Inferior parietal cortex (tissue), 1 donor: ENCODE measurements around the gene CACNA1H.
"Not testable (repeated sequence)": the region's sequence is repeated elsewhere in the genome, so short reads cannot be mapped to it uniquely, and the experiment has no call there.

Experiments
- DNase-seq: peaks from one replicate; pipeline ENCODE4 v3.0.0-alpha.2; 2016; ENCODE audit errors: extremely low spot score

The CACNA1H gene

DNA sequence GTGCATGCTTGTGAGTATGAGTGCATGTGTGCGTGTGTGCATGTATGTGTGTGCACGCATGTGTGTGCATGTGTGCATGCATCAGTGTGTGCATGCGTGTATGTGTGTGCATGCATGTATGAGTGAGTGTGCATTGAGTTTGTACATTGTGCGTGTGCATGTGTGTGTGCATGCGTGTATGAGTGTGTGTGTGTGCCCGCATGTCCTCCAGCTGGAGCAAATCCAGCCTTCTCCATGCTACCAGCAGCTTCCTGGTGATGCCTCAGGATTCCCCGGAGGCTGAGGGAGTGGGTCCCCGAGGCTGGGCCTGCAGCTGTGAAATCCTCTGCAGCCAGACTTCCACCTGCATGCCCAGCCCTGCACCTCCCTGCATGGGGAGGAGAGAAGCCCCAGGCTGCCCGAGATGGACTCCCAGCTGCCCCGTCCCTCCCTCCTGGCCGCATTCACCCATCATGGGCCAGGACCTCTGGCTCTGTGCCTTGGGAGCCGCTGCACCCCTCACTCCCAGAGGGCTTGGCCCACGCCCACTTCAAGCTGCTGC lies 112.3 kb downstream of the CACNA1H start:
- no peak for DNase-seq

DNA sequence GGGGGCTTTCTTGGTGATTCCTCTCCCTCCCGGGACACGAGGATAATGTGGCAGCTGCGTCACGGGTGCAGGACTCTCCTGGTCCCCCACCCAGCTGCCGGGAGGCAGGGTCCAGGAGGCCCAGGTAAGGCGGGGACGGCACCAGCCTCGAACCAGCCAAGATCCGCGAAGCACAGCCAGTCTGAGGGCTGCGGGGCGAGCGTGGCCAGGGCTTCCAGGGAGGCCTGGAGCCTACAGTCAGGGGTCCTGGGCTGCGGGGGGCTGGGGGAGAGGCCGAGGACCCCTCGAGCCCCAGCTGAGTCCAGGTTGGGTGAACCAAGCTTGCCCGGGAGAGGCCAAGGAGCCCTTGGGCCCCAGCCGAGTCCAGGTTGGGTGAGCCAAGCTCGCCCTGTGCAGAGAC lies 112.9 kb downstream of the CACNA1H start:
- no peak for DNase-seq

DNA sequence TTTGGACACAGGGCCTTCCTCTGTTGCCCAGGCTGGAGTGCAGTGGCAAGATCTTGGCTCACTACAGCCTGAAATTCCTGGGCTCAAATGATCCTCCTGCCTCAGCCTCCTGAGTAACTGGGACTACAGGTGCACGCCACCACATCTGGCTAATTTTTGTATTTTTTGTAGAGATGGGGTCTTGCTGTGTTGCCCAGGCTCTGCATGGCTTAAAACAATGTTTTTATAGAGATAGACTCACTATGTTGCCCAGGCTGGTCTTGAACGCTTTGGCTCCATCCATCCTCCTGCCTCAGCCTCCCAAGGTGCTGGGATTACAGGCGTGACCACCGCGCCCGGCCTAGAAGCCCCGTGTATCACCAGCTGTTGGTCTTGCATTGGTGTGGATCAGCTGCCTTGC lies 116.5 kb downstream of the CACNA1H start:
- DNase-seq = not testable (repeated sequence)

DNA sequence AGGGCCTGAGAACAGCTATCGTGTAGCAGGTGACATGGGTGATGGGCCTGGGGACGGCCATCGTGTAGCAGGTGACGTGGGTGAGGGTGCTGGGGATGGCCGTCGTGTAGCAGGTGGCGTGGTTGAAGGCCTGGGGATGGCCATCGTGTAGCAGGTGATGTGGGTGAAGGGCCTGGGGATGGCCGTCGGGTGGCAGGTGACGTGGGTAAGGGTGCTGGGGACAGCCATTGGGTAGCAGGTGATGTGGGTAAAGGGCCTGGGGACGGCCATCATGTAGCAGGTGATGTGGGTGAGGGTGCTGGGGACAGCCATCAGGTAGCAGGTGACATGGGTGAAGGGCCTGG lies 118.4 kb downstream of the CACNA1H start:
- no peak for DNase-seq
